Bone marrow (tissue), 2 donors: ENCODE data around the gene JAKMIP1.
"Not testable (repeated sequence)": the region's sequence is repeated elsewhere in the genome, so short reads cannot be mapped to it uniquely, and the experiment has no call there.

Experiments used
- DNase-seq, 2 donors: peaks; one replicate each; lab custom pipeline; 2025; lab: John Stamatoyannopoulos, UW

JAKMIP1 gene

DNA sequence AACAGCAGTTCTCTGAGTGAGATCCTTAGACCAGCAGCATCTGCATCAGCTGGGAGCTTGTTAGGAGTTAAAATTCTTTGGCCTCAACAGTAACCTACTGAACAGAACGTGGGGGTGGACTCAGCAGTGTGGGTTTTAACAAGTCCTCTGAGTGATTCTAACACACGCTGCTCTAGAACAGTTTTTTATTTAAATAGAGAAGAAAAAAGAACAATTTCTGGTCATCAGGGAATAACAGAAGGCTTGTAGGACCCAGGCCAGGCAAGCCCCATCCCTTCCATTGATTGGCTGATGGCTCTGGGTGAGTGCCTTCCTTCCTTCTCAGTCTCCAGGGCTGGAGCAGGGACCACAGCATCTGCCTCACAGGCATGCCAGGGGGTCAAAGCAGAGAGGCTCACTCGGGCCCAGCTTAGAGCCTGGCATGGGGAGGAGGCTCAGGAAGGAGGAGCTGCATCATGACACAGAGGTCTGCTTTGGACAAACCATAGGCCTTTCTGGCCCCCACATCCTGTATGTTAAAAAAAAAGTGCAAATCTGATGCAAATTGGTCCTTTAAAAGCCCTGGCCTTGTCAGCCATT lies 56.7 kb downstream of the JAKMIP1 start:
- DNase-seq = no peak

- DNase-seq = no peak
Measured at GRCh38 chr4:6142935-6143602, 57.3 kb downstream of the JAKMIP1 start.

GRCh38 chr4:6142511-6142910 lies 57.8 kb downstream of the JAKMIP1 start:
- no peak for DNase-seq

GRCh38 chr4:6141554-6141953 lies 58.8 kb downstream of the JAKMIP1 start:
- no peak for DNase-seq

DNA sequence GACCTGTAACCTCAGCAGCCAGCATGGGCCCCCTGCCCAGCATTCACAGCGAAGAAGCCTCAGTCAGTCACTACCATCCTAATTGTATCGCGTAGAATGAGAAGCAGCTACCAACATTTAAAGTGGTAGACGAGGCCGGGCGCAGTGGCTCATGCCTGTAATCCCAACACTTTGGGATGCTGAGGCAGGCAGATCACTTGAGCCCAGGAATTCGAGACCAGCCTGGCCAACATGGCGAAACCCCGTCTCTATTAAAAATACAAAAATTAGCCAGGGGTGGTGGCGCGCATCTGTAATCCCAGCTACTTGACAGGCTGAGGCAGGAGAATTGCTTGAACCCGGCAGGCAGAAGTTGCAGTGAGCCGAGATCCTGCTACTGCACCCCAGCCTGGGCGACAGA lies 59.3 kb downstream of the JAKMIP1 start:
- DNase-seq = not testable (repeated sequence)

- DNase-seq = no peak
Measured at GRCh38 chr4:6137747-6138135, 62.6 kb downstream of the JAKMIP1 start.

DNA sequence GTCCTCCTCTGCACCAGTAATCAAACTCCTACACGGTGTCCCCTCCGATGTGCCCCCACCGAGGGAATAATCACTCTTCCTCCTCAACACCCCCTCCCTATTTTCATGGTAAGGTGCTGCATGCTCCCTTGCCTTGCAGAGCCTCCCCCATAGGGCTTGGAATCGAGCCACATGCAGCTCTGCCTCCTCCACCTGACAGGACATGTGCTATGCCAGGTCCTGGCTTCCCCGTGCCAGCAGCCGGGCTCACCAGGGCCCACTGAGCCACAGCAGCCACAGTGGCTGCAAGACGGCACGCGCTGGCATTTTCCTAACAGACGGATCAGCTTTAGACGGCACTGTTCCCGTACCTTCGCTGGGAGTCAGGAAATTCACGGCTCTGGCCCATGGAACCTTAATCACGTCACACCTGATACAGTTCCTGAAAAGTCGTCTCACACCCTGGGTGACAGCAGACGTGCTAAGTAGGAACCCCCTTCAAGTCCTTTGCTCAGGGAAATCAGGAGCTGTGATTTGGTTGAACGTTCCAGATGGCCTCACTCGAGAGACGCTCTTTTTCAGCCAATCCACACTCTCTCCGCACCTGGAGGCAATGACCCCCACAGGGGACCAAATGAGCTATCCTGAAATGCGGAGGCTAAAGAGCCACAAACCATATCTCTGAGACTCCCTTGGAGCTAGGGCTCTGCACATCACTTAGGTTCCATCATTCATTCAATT lies 63.2 kb downstream of the JAKMIP1 start:
- no peak for DNase-seq

DNA sequence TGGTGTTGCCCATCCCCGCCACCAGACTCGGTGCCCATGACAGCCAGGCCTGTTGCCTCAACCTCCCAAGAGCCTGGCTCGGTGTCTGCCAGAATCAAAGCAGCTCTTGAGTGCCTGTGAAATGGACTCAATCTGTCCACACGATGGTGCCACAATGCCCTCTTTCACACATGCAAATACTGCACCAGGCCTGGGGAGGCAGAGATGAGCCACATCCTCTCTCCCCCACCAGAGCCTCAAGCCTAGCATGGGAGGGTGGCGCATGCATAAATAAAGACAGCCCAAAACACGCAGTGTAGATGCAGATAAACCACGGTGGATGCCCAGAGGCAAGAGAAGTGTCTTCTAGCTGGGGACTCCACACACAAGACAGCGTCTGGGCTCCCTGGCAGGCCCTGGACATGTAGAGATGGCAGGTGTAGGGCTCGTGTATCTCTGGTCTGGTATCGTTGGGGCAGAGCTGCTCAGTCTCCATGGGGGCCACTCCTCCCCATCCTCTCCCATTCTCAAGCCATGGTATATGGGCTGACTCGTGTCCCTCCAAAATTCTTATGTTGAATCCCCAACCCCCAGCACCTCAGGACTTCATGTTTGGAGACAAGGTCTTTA lies 65.6 kb downstream of the JAKMIP1 start:
- DNase-seq = no peak

DNA sequence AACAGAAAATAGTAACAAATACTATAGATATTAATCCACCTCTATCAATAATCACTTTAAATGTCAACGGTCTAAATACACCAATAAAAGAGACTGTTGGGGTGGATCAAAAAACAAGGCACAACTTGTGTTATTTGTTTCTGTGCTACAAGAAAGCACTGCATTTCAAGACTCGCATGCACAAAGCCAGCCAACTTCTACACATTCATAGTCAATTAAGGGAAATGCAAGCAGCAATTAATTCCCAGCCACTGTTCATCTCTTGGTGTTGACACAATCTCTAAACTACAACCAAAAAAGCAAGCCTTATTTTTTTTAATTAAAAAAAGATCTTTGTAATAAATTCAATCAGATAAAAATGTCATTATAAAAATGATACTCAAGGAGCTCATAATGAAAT lies 67.6 kb downstream of the JAKMIP1 start:
- no peak for DNase-seq

DNA sequence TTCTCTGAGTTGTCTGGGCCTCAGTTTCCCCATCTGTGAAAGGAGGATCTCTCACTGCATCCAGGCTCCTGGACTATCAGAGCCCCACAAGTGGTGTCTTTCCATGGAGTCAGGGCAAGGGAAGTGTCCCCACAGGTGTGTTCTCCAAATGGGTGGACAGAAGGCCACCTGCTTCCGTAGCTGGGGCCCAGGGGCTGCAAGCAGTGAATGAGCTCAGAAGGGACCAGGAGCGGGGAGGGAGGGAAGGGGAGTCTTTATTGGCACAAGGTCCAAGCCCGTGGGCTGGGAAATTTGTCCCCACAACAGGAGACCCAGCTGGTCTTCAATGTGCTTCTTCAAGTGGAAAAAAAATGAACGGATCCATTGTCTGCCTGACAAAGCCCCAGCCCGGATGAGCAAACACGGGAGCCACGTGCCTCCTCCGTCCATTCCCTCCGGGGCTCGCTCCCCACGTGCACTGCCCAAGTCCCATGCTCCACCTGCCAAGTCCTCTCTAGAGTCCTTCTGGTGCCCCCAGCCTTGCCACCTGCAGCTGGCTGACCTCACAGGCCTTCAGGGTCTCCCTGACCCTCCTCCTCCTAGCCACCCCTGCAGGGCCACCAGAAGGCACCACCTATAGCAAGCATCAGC lies 72.0 kb downstream of the JAKMIP1 start:
- DNase-seq = no peak

DNA sequence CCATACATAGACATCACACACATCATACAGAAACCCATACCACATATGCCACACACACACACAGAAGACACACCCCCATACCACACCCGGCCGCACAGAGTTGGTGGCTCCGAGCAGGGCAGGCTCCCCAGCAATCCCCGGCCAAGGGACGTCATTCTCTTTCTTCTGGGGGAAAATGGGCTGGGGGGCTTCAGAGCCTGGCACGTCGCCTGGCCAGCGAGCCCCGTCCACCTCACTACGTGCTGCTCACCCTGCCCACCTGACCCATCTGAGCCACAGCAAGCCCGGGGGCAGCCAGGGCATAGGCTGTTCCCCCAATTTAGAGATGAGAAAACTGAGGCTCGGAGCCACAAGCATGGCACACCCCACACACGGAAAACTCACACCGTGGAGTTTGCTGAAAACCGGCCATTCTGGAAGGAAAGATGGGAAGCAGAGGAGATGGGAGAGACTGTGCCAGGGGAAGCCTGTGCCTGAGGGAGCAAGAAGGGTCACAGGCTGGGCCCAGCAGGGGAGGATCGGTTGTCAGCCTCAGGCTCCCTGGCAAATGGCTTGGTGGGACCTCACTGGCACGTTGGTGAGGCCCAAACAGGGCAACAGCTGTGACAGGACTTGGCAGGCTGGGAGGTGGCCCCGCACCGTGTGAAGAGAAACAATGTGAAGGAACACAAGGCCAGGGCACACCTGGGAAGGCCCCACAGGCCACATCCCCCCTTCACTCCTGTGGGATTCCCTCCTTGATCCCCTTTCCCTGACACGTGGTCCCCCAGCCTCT lies 73.2 kb downstream of the JAKMIP1 start:
- no peak for DNase-seq

DNA sequence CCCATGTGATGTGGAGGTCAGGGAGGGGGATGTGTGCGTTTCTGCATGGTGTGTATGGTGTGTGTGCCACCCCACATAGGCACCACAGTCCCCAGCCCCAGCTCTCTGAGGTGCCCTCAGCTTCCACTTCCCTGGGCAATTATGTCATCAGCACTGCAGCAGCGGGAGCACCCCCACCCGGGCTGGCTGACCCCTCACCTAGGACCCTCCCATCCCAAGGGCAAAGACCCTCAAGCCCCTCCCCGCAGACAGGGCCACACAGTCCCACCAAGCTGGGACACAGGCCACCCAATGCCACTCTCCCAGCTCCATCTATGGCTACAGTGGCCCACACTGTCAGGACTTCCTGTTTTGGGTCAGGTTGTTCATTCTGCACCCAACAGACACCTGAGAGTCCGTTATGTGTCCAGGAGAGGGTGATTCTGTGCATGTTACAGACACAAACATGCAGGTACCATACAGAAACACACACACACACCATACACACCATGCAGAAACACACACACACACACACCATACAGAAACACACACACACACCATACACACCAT lies 75.2 kb downstream of the JAKMIP1 start:
- DNase-seq = no peak

DNA sequence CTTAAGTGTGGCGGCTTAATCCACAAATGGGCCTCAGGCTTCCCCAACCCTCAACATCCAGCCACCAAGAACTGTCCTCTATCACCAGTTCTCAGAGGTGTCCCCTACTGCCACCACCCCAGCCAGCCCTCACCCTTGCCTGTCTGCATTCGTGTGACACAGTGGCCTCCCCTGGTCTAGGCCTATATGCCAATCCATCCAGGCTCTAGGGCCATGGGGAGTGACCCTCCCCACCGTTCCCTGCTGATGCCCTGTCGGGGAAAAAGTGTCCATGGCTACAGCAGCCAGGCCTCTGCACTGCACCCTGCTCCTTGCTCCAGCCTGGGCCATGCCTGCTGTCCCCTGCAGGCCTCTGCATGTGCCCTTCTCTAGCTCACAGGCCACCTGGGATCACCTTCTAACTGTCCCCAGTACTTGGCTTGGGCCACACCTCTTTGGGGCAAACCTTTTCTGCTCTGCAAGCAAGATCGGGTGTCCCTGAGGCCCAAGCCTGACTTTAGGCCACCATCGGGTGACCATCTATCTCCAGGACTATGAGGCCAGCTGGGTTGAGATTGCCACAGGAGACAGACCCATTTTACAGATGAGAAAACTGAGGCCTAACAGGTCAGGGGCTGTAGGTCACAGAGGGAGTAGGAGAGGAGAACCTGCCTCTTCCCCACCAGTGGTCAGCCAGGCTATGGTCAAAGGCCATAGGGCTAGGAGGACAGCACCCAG lies 75.8 kb downstream of the JAKMIP1 start:
- no peak for DNase-seq

- DNase-seq = no peak
Measured at GRCh38 chr4:6123976-6124375, 76.4 kb downstream of the JAKMIP1 start.

DNA sequence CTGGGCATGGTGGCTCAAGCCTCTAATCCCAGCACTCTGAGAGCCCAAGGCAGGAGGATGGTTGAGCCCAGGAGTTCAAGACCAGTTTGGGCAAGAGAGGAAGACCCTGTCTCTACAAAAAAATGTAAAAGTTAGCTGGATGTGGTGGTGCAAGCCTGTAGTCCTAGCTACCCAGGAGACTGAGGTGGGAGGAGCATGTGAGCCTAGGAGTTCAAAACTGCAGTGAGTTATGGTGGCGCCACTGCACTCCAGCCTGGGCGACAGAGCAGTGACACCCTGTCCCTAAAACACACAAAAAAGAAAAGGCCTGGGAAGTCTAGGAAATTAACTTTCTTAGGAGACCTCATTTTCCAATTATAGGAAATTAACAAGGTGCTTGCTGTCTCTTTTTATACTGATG lies 76.8 kb downstream of the JAKMIP1 start:
- DNase-seq = no peak

DNA sequence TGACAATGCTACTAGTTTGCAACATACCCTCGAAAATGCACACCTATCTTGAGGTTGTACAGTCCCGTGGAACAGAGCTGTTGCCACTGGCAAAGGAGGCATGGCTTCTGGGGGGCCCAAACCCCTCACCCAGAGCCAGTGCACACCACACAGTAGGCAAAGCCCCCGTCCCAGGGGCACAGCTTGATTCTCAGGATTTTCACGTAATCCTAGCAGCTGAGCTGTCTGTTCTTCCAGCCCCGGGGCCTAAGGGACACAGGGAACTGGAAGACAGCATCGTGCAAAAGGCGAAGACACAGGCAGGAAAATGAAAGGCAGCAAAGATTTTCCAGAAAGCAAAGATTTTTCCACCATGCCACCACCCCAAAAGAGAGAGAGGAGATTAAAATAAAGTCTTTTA lies 77.2 kb downstream of the JAKMIP1 start:
- DNase-seq = no peak

GRCh38 chr4:6122496-6122895 lies 77.9 kb downstream of the JAKMIP1 start:
- no peak for DNase-seq

DNA sequence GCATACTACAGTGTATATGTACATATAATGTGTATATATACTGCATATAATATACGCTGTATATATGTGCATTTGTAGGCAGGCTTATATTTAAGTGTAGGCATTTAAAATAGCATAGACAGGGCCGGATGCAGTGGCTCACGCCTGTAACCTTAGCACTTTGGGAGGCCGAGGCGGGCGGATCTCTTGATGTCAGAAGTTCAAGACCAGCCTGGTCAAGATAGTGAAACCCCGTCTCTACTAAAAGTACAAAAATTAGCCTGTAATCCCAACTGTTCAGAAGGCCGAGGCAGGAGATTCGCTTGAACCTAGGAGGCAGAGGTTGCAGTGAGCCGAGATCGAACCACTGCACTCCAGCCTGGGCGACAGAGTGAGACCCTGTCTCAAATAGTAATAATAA lies 78.4 kb downstream of the JAKMIP1 start:
- DNase-seq = no peak

GRCh38 chr4:6121276-6121850 lies 79.0 kb downstream of the JAKMIP1 start:
- DNase-seq = no peak

DNA sequence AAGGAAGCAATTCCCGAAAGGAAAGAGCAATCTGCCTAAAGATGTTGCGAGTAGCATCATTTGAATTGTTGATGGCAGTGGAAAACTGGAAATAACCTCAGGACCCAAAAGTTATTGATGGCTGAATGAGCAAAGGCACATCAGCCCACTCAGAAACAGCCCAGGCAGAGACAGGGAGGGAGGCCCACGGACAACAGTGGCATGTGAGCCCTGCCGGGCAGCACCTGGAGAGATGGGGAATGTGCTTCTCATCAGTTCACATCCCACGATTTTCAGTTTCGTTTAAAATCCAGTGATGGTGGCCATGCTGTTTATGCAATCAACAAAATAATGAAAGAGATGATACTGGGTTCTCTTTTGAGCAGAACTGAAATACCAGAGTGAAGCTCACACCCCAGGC lies 80.0 kb downstream of the JAKMIP1 start:
- DNase-seq = no peak
